Measurements from ENCODE around the gene NNT.
"Not testable (repeated sequence)": the region's sequence is repeated elsewhere in the genome, so short reads cannot be mapped to it uniquely, and the experiment has no call there.

Gene NNT

DNA sequence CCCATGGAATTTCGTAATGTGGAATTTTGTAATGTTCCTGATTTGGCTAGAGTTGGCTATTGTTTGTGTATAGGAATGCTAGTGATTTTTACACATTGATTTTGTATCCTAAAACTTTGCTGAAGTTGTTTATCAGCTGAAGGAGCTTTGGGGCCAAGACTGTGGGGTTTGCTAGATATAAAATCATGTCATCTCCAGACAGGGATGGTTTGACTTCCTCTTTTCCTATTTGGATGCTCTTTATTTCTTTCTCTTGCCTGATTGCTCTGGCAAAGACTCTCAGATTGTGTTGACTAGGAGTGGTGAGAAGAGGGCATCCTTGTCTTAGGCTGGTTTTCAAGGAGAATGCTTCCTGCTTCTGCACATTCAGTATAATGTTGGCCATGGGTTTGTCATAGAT is 91.0 kb downstream of the NNT start:
- Histone ChIP-seq H3K4me3 (ENCODE audit: low read depth in 1 of 5, low read length in 5 of 5) (no peak overlapping the region), H3K9me3 (ENCODE audit: control insufficient read depth in 5 of 5, low read length in 5 of 5) (no peaks in the 10 kb centered on the region), H3K27me3 (ENCODE audit: control insufficient read depth in 5 of 5, insufficient read depth in 4 of 5, low read length in 5 of 5) (no peaks in the 10 kb centered on the region), H3K4me1 (ENCODE audit: control insufficient read depth in 5 of 5, insufficient read depth in 5 of 5, low read length in 5 of 5) (no peaks in the 10 kb centered on the region), H3K9ac (ENCODE audit: low read length in 5 of 5) (no peak overlapping the region), H3K27ac (ENCODE audit: low read depth, low read length) (no peak overlapping the region), H3K36me3 (ENCODE audit: control insufficient read depth in 5 of 5, insufficient read depth in 5 of 5, low read length in 5 of 5) (peaks cover 0 to 12% (median 6%) of the 10 kb centered on the region in 5 donors)

DNA sequence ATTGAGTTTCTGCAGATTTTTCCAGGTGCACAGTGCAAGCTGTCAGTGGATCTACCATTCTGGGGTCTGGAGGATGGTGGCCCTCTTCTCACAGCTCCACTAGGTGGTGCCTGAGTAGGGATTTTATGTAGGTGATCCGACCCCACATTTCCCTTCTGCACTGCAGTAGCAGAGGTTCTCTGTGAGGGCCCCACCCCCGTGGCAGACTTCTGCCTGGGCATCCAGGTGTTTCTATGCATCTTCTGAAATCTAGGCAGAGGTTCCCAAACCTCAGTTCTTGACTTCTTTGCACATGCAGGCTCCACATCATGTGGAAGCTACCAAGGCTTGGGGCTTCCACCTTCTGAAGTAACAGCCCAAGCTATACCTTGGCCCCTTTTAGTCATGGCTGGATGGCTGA is 93.5 kb downstream of the NNT start:
- H3K4me3 ChIP-seq (ENCODE audit: low read depth in 1 of 5, low read length in 5 of 5); H3K4me1 ChIP-seq (ENCODE audit: control insufficient read depth in 5 of 5, insufficient read depth in 5 of 5, low read length in 5 of 5); H3K9ac ChIP-seq (ENCODE audit: low read length in 5 of 5); H3K9me3 ChIP-seq (ENCODE audit: control insufficient read depth in 5 of 5, low read length in 5 of 5); H3K27me3 ChIP-seq (ENCODE audit: control insufficient read depth in 5 of 5, insufficient read depth in 4 of 5, low read length in 5 of 5); H3K27ac ChIP-seq (ENCODE audit: low read depth, low read length): not testable (repeated sequence)
- peaks cover 4 to 21% (median 8%) of the 10 kb centered on the region in 5 donors for H3K36me3 ChIP-seq (ENCODE audit: control insufficient read depth in 5 of 5, insufficient read depth in 5 of 5, low read length in 5 of 5)

- Histone ChIP-seq H3K36me3 (ENCODE audit: control insufficient read depth in 5 of 5, insufficient read depth in 5 of 5, low read length in 5 of 5) (peaks cover 8 to 39% (median 17%) of the 10 kb centered on the region in 5 donors), H3K27ac (ENCODE audit: low read depth, low read length) (no peak overlapping the region)
These were observed 96.9 kb downstream of the NNT start for GRCh38 chr5:43699910-43700309.

DNA sequence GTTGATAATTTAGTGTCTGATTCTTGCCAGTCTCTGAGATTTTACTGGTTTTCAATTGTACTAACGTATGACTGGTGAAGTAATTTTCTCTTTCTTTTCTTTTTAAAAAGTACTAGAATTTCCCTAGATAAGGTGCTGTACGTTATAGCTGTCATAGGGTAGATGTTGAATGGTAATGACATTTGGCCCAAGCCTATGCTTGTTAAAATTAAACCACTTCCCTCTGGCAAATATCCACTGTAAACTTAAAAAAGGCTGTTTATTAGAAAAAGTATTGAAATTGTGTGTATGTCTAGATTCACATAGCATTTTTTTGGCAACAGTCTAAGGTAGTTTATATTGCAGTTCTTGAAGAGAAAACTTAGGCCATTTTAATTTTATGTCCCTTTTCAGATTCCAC is 97.6 kb downstream of the NNT start:
- no peak overlapping the region for H3K27ac ChIP-seq (ENCODE audit: low read depth, low read length)
- H3K9me3 ChIP-seq (ENCODE audit: control insufficient read depth in 5 of 5, low read length in 5 of 5), result peaks cover 0 to 3% (median 0%) of the 10 kb centered on the region in 5 donors
- no peaks in the 10 kb centered on the region for H3K27me3 ChIP-seq (ENCODE audit: control insufficient read depth in 5 of 5, insufficient read depth in 4 of 5, low read length in 5 of 5)
- peaks cover 8 to 33% (median 21%) of the 10 kb centered on the region in 5 donors for H3K36me3 ChIP-seq (ENCODE audit: control insufficient read depth in 5 of 5, insufficient read depth in 5 of 5, low read length in 5 of 5)
- H3K9ac ChIP-seq (ENCODE audit: low read length in 5 of 5), result no peak overlapping the region
- H3K4me3 ChIP-seq (ENCODE audit: low read depth in 1 of 5, low read length in 5 of 5), result no peak overlapping the region
- H3K4me1 ChIP-seq (ENCODE audit: control insufficient read depth in 5 of 5, insufficient read depth in 5 of 5, low read length in 5 of 5), result peaks cover 0 to 8% (median 0%) of the 10 kb centered on the region in 5 donors

More at GRCh38 chr5:43699910-43700309, 96.9 kb downstream of the NNT start:
- no peak overlapping the region for H3K9ac ChIP-seq (ENCODE audit: low read length in 5 of 5)
- peaks cover 0 to 3% (median 0%) of the 10 kb centered on the region in 5 donors for H3K9me3 ChIP-seq (ENCODE audit: control insufficient read depth in 5 of 5, low read length in 5 of 5)
- H3K4me3 ChIP-seq (ENCODE audit: low read depth in 1 of 5, low read length in 5 of 5), result no peak overlapping the region
- peaks cover 0 to 8% (median 0%) of the 10 kb centered on the region in 5 donors for H3K4me1 ChIP-seq (ENCODE audit: control insufficient read depth in 5 of 5, insufficient read depth in 5 of 5, low read length in 5 of 5)
- H3K27me3 ChIP-seq (ENCODE audit: control insufficient read depth in 5 of 5, insufficient read depth in 4 of 5, low read length in 5 of 5), result no peaks in the 10 kb centered on the region

DNA sequence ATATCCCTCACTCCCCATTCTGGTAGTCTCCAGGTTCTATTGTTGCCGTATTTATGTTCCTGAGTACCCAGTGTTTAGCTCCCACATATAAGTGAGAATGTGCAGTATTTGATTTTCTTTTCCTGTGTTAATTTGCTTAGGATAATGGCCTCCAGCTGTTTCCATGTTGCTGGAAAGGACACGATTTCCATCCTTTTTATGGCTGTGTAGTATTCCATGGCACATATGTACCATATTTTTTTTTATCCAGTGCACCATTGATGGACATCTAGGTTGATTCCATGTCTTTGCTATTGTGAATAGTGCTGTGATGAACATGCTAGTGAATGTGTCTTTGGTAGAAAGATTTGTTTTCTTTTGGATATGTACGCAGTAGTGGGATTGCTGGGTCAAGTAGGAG is 98.2 kb downstream of the NNT start:
- Histone ChIP-seq H3K4me1 (ENCODE audit: control insufficient read depth in 5 of 5, insufficient read depth in 5 of 5, low read length in 5 of 5) (peaks cover 0 to 8% (median 0%) of the 10 kb centered on the region in 5 donors), H3K4me3 (ENCODE audit: low read depth in 1 of 5, low read length in 5 of 5) (no peak overlapping the region), H3K27ac (ENCODE audit: low read depth, low read length) (no peak overlapping the region), H3K36me3 (ENCODE audit: control insufficient read depth in 5 of 5, insufficient read depth in 5 of 5, low read length in 5 of 5) (peaks cover 8 to 31% (median 21%) of the 10 kb centered on the region in 5 donors), H3K9ac (ENCODE audit: low read length in 5 of 5) (no peak overlapping the region), H3K9me3 (ENCODE audit: control insufficient read depth in 5 of 5, low read length in 5 of 5) (peaks cover 0 to 3% (median 0%) of the 10 kb centered on the region in 5 donors), H3K27me3 (ENCODE audit: control insufficient read depth in 5 of 5, insufficient read depth in 4 of 5, low read length in 5 of 5) (no peaks in the 10 kb centered on the region)

GRCh38 chr5:43702293-43702692 is 99.3 kb downstream of the NNT start:
- H3K4me1 ChIP-seq (ENCODE audit: control insufficient read depth in 5 of 5, insufficient read depth in 5 of 5, low read length in 5 of 5), result peaks cover 0 to 8% (median 0%) of the 10 kb centered on the region in 5 donors

DNA sequence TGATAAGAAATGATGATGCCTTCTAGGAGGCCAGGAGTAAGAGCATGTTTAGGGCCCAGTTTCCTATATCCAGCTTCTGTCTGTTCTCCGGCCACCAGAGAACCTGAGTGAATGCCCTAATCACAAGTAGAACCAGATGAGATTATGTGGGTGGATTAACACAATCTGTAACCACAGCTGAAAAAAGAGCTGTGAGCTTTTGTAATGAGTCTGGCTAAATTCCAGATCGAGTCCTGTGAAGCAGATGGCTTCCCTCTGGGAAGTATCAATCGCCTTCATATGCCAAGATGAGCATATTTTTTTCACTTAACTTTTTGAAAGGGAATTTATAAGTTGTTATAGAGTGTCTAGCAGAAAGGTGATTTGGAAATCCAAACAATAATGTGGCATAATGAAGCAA is 99.8 kb downstream of the NNT start:
- Histone ChIP-seq H3K36me3 (ENCODE audit: control insufficient read depth in 5 of 5, insufficient read depth in 5 of 5, low read length in 5 of 5) (peaks cover 8 to 27% (median 21%) of the 10 kb centered on the region in 5 donors), H3K9me3 (ENCODE audit: control insufficient read depth in 5 of 5, low read length in 5 of 5) (peaks cover 0 to 3% (median 0%) of the 10 kb centered on the region in 5 donors), H3K27ac (ENCODE audit: low read depth, low read length) (peak overlapping the region; percentile 28), H3K27me3 (ENCODE audit: control insufficient read depth in 5 of 5, insufficient read depth in 4 of 5, low read length in 5 of 5) (no peaks in the 10 kb centered on the region), H3K4me3 (ENCODE audit: low read depth in 1 of 5, low read length in 5 of 5) (no peak overlapping the region), H3K9ac (ENCODE audit: low read length in 5 of 5) (no peak overlapping the region), H3K4me1 (ENCODE audit: control insufficient read depth in 5 of 5, insufficient read depth in 5 of 5, low read length in 5 of 5) (peaks cover 0 to 8% (median 0%) of the 10 kb centered on the region in 5 donors)

More at GRCh38 chr5:43702293-43702692, 99.3 kb downstream of the NNT start:
- no peak overlapping the region for H3K9ac ChIP-seq (ENCODE audit: low read length in 5 of 5)
- H3K4me3 ChIP-seq (ENCODE audit: low read depth in 1 of 5, low read length in 5 of 5), result no peak overlapping the region
- H3K27ac ChIP-seq (ENCODE audit: low read depth, low read length), result peak overlapping the region; percentile 28
- H3K9me3 ChIP-seq (ENCODE audit: control insufficient read depth in 5 of 5, low read length in 5 of 5), result peaks cover 0 to 3% (median 0%) of the 10 kb centered on the region in 5 donors
- peaks cover 8 to 27% (median 21%) of the 10 kb centered on the region in 5 donors for H3K36me3 ChIP-seq (ENCODE audit: control insufficient read depth in 5 of 5, insufficient read depth in 5 of 5, low read length in 5 of 5)
- no peaks in the 10 kb centered on the region for H3K27me3 ChIP-seq (ENCODE audit: control insufficient read depth in 5 of 5, insufficient read depth in 4 of 5, low read length in 5 of 5)

GRCh38 chr5:43704243-43704642 is 101.3 kb downstream of the NNT start:
- H3K27me3 ChIP-seq (ENCODE audit: control insufficient read depth in 5 of 5, insufficient read depth in 4 of 5, low read length in 5 of 5), result no peaks in the 10 kb centered on the region
- peaks cover 8 to 27% (median 21%) of the 10 kb centered on the region in 5 donors for H3K36me3 ChIP-seq (ENCODE audit: control insufficient read depth in 5 of 5, insufficient read depth in 5 of 5, low read length in 5 of 5)
- H3K27ac ChIP-seq (ENCODE audit: low read depth, low read length), result no peak overlapping the region
- peaks cover 0 to 8% (median 0%) of the 10 kb centered on the region in 5 donors for H3K4me1 ChIP-seq (ENCODE audit: control insufficient read depth in 5 of 5, insufficient read depth in 5 of 5, low read length in 5 of 5)
- H3K4me3 ChIP-seq (ENCODE audit: low read depth in 1 of 5, low read length in 5 of 5), result no peak overlapping the region
- H3K9ac ChIP-seq (ENCODE audit: low read length in 5 of 5), result no peak overlapping the region
- peaks cover 0 to 3% (median 0%) of the 10 kb centered on the region in 5 donors for H3K9me3 ChIP-seq (ENCODE audit: control insufficient read depth in 5 of 5, low read length in 5 of 5)

GRCh38 chr5:43706576-43706975 is 103.6 kb downstream of the NNT start:
- not testable (repeated sequence) for H3K9ac ChIP-seq (ENCODE audit: low read length in 5 of 5)
- peaks cover 4 to 19% (median 16%) of the 10 kb centered on the region in 5 donors for H3K36me3 ChIP-seq (ENCODE audit: control insufficient read depth in 5 of 5, insufficient read depth in 5 of 5, low read length in 5 of 5)
- H3K4me1 ChIP-seq (ENCODE audit: control insufficient read depth in 5 of 5, insufficient read depth in 5 of 5, low read length in 5 of 5), result peaks cover 0 to 11% (median 0%) of the 10 kb centered on the region in 5 donors

GRCh38 chr5:43711496-43711895 is 108.5 kb downstream of the NNT start:
- Histone ChIP-seq H3K4me3 (ENCODE audit: low read depth in 1 of 5, low read length in 5 of 5) (no peak overlapping the region), H3K9me3 (ENCODE audit: control insufficient read depth in 5 of 5, low read length in 5 of 5) (no peaks in the 10 kb centered on the region), H3K27me3 (ENCODE audit: control insufficient read depth in 5 of 5, insufficient read depth in 4 of 5, low read length in 5 of 5) (no peaks in the 10 kb centered on the region), H3K27ac (ENCODE audit: low read depth, low read length) (no peak overlapping the region), H3K9ac (ENCODE audit: low read length in 5 of 5) (no peak overlapping the region), H3K36me3 (ENCODE audit: control insufficient read depth in 5 of 5, insufficient read depth in 5 of 5, low read length in 5 of 5) (no peaks in the 10 kb centered on the region), H3K4me1 (ENCODE audit: control insufficient read depth in 5 of 5, insufficient read depth in 5 of 5, low read length in 5 of 5) (peaks cover 0 to 3% (median 0%) of the 10 kb centered on the region in 5 donors)

More at GRCh38 chr5:43706576-43706975, 103.6 kb downstream of the NNT start:
- not testable (repeated sequence) for H3K4me3 ChIP-seq (ENCODE audit: low read depth in 1 of 5, low read length in 5 of 5); H3K27ac ChIP-seq (ENCODE audit: low read depth, low read length); H3K9me3 ChIP-seq (ENCODE audit: control insufficient read depth in 5 of 5, low read length in 5 of 5); H3K27me3 ChIP-seq (ENCODE audit: control insufficient read depth in 5 of 5, insufficient read depth in 4 of 5, low read length in 5 of 5)

All from subcutaneous abdominal adipose tissue (tissue), 5 donors.